SK-N-SH treated with all-trans-retinoic acid at 6 μM for 48 hours (cell line): ENCODE data around the gene RECK.

Source experiments
- BACH2 ChIP-seq: fragments of 250-450 bp; sonication (Bioruptor Pico); IDR thresholded peaks from 2 replicates; pipeline ENCODE4 v1.9.0; 2021; ENCODE audit warnings: mild to moderate bottlenecking, borderline replicate concordance
- CREB5 ChIP-seq: fragments of 250-450 bp; sonication (Bioruptor Pico); IDR thresholded peaks from 2 replicates; pipeline ENCODE4 v1.5.1; 2020; ENCODE audit warnings: low read depth, mild to moderate bottlenecking, moderate library complexity
- GLIS3 ChIP-seq: fragments of 250-450 bp; sonication (Bioruptor Pico); IDR thresholded peaks from 2 replicates; pipeline ENCODE4 v1.5.0; 2020; ENCODE audit warnings: mild to moderate bottlenecking, moderate library complexity
- PATZ1 ChIP-seq: fragments of 250-450 bp; sonication (Bioruptor Pico); IDR thresholded peaks from 2 replicates; pipeline ENCODE4 v1.8.0; 2020; ENCODE audit warnings: mild to moderate bottlenecking, moderate library complexity, borderline replicate concordance
- SNAI2 ChIP-seq: fragments of 250-450 bp; sonication (Bioruptor Pico); IDR thresholded peaks from 2 replicates; pipeline ENCODE4 v1.5.0; 2020; ENCODE audit warnings: mild to moderate bottlenecking, moderate library complexity
- TCF4 ChIP-seq: fragments of 250-450 bp; sonication (Bioruptor Pico); IDR thresholded peaks from 2 replicates; pipeline ENCODE4 v1.8.0; 2021; ENCODE audit warnings: mild to moderate bottlenecking, moderate library complexity, borderline replicate concordance
- ZFP3 ChIP-seq: fragments of 250-450 bp; sonication (Bioruptor Pico); IDR thresholded peaks from 2 replicates; pipeline ENCODE4 v1.5.0; 2020; ENCODE audit warnings: mild to moderate bottlenecking, moderate library complexity
- ZNF8 ChIP-seq: fragments of 450-650 bp; formaldehyde crosslinking; IDR thresholded peaks from 2 replicates; pipeline ENCODE4 v1.5.0; 2020; ENCODE audit warnings: mild to moderate bottlenecking, moderate library complexity

GRCh38 chr9:36110434-36110833, 73.7 kb downstream of the RECK start:
- TF ChIP-seq PATZ1 (CRISPR knock-in tag) (no peak), GLIS3 (CRISPR knock-in tag) (no peak), BACH2 (CRISPR knock-in tag) (no peak), SNAI2 (CRISPR knock-in tag) (no peak), TCF4 (no peak), ZFP3 (no peak), CREB5 (CRISPR knock-in tag) (no peak), ZNF8 (CRISPR knock-in tag) (no peak)
